Inferior parietal cortex (tissue), 1 donor: ENCODE data around the gene CATSPERD.
A peak's percentile ranks its signal among the peaks of the same experiment; 100 is the strongest.

Experiments
- DNase-seq: peaks from one replicate; pipeline ENCODE4 v3.0.0-alpha.2; 2016; ENCODE audit errors: extremely low spot score

Gene CATSPERD, protein sequence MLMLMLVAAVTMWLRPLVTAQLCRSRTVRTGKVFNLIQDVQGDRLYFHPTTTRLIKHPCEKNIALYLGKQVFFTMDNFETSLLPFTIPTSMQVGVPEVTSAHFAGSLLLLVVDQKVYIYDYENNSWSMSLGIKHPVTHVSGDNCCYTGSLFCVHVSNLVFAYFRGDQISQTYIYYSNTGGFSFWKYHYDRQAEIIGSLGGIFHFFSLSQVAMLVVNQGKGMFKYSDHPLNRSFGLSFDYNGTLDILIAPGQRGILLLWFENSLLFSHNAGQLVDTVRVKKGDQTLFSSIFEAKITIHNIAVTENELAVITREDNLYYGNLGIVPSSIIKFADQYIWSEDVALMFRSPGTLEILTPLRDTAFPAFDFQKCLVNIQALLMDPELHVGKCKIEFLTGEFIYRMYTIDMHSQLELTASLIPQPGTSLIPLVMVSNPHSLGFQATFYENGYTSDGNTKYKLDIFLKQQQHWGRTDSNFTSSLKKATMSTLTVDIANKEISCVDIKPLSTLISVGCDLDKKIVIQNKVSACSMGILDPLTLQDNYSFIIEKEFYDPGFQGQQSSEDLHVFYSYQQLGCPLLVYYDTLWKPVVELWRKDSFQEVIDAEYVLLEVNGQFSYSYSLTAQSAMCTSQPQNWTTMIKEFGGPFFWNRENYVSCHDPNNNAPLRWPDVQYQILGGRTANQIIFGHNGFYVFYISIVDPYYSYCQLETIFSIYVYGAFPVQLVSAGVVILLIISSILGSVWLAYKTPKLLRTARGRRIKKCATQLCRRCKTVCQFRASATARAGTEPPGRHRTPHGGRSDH

DNA sequence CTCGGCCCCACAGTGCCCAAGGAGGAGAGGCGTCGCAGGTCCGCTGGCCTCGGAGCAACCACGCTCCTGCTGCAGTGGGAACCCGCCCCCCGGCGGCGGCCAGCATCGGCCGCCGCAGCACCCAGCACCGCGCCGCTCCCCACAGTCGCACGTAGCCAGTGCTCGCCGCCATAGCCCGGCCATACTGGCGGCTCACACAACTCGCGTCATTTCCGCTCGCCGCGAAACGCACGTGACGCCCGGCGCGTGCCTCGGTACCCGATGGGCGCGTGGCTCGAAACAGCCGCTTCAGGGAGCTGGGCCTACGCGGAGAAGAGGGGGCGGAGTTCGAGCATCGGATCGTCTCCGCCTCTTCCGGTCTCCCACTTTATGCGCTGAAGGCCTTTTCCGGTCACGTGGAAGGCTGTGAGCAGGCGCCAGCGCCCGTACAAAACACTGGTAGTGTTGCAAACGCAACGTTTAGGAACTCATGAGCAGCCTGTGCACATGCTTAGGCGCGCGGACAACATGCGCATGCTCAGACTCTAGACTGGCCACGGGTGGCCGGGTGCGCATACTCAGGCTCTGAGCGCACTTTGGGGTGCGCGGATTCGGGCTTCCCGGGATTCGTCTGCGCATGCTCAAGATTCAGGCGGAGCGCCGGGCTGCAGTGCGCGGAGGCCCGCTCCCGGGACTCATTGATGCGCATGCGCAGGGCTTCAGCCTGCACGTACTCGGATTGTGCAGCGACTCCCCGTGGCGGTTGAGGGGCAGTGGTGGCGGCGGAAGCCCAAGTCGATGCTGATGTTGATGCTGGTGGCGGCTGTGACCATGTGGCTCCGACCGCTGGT lies at the start of gene CATSPERD, which contains the start of gene LONP1:
Gene CATSPERD (plus strand): TSS at position 677 of the 830 bp plus-strand sequence. CDS start 101 bp downstream, at position 778.
Gene LONP1 (minus strand): TSS at position 186 of the 830 bp plus-strand sequence. CDS start 14 bp downstream, at position 172.
- DNase-seq: peak; percentile 99

DNA sequence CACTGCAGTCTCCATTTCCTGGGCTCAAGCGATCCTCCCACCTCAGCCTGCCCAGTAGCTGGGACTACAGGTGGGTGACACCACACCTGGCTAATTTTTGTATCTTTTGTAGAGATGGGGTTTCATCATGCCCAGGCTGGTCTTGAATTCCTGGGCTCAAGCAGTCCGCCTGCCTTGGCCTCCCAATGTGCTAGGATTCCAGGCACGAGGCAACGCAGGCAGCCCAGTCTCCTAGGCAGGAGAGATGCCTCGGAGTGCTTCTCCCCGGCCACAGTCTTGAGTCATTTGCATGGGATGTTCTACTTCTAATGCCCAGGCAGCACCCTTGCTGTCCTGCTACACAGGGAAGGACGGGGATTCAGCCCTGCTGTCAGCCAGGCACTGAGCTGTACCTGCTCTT lies 48.8 kb upstream of the CATSPERD start:
- no peak for DNase-seq

GRCh38 chr19:5672708-5673459 lies 47.6 kb upstream of the CATSPERD start:
- no peak for DNase-seq

DNA sequence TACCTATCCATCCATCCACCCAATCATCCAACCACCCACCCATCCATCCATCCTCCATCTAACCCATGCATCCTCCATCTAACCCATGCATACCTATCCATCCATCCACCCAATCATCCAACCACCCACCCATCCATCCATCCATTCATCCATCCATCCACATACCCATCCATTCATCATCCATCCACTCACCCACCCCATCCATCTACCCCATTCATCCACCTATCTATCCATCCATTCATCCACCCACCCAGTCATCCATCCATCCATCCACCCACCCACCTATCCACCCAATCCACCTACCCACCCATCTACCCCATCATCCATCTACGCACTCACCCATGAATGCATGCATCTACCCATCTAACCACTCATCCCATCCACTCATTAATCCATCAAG lies 46.7 kb upstream of the CATSPERD start:
- DNase-seq: no peak

DNA sequence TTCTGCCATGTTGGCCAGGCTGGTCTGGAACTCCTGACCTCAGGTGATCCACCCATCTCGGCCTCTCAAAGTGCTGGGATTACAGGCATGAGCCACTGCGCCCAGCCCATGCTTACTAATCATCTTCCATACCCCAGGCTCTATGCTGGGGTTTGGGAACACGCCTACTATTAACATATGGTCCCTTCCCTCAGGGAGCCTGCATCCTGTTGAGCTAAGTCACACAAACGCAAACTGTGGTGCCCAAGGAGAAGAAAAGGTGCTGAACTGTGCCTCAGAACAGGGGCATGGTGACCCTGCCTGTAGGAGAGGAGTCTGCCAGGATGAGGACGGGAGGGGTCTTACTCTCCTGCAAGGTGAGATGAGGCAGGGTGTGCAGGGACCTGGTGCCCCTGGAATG lies 45.7 kb upstream of the CATSPERD start:
- no peak for DNase-seq

- DNase-seq: no peak
Measured at GRCh38 chr19:5676105-5676771, 44.2 kb upstream of the CATSPERD start.

DNA sequence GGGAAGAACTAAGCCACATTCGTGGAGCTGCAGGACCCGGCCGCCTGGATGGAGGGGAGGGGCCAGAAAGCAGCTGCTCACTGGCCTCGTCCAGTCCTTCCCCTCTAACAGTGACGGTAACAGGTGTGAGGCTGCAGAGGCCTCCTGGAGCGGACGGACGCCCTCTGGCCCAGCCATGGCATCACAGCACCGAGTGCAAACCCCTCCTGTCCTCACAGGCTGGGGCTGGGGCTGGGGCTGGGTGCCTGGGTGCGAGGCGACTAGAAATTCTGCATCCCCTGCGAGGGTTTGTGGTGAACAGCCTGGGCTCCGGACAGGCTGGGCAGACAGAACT lies 43.7 kb upstream of the CATSPERD start:
- no peak for DNase-seq

DNA sequence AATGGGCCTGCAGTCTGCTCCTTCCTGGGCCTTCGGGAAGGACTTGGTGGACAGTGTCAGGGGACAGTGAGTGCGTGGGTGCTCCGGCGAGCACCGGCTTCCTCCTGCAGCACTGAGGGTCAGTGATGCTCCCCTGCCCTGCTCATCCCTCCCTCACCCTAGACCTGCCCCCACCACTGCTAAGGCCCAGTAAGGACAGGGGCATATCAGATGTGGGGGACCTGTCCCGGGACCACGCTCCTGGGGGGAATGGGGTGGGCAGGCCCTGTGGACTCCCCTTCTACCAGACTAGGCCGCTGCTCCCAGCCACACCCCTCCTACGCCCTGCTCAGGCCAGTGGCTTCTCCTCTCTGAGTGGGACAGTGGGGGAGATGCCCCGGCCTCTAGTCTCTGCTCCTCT lies 43.3 kb upstream of the CATSPERD start:
- DNase-seq: no peak

DNA sequence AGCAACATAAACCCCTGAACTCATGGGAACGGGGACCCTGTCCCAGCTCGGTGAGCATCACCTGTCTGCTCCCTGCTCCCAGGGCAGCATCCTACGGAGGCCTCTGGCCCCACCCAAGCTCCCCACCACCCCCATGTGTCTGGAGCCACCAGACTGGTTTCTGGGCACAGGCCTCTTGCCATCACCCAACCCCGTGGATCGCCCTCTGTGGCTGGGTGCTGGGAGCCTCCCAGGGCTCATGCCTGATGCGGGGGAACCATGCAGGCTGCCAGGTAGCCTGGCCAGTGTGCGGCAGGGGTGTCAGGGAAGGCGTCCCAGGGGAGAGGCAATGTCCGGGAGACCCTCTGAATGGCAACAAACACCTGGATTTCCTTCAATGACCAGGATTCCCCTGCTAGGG lies 42.9 kb upstream of the CATSPERD start:
- no peak for DNase-seq

DNA sequence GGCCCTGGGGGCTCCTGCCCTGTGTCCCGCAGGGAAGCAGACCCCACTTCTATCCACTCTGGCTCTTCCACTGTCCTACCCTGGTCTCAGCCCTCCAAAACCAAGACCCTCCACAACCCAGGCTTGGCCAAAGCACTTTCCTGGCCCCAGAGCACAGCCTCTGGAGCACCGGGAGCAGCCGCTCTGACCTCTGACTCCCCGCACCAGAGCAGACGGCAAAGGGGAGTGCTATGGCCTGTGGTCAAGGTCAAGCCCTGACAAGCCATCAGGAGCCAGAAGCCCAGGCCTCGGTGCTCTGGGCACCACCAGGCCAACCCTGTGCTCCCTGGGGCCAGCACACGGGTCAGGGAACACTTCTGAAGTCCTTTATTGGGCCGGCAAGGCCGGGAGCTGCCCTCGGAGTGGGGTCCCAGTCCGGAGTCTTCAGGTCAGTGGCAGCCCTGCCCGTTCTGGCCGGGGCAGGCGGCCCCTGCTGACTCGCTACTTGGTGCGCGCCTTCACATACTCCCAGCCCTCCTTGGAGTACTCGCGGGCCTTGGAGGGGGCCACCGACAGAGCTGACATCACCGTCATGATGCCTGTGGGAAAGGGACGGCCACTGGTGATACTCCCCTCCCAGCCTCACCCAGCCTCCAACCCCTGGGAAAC lies 42.2 kb upstream of the CATSPERD start:
- no peak for DNase-seq

- no peak for DNase-seq
Measured at GRCh38 chr19:5679289-5680083, 41.0 kb upstream of the CATSPERD start.

- no peak for DNase-seq
Measured at GRCh38 chr19:5680084-5680436, 40.4 kb upstream of the CATSPERD start.

DNA sequence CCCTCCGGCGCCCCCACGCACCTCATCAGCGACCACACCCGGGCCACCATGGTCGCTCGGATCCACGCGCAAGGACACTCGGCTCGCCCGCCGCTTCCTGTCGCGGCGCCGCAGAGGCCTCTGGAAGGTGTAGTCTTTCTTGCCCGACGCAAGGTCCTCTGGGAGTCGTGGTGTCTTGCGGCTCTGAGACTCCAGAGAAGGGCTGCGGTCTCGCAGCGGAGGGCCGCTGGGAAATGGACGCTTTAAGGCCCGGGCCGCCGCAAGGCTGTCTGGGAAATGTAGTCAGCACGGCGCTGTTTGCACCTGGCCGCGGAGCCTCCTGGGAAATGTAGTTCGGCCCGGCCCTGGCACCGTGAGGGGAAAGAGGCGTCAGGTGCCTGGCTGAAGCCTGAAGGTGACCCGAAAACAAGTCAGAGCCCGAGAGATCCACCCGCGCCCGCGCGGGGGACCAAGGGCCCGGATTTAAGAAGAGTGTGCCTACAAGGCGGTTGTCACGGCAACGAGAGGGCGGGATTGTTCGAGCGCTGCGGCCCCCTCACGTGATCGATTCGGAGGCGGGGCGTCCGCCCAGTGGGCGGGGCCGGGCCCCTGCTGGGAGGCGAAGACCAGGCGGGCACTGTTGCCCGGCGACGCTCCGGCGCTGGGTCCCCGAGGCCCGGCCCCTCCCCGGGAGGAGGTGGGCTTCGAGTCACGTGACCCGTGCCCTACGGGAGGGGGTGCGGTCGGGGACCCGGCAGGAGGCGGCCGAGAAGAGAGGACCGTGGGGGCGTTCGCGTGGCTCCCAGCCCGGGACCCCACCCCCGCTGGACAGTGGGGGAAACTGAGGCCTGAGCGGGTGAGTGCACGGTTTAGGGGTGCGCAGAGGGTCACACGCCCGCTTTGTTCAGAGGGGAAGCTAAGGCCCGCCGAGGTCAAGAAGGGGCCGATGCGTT lies 39.7 kb upstream of the CATSPERD start, which contains the start of the genes HSD11B1L and MICOS13:
Gene HSD11B1L (plus strand): TSS at position 591 of the 932 bp plus-strand sequence. CDS start 3,806 bp downstream, outside the sequence.
Gene MICOS13 (minus strand): TSS at position 80 of the 932 bp plus-strand sequence. CDS start 30 bp downstream, at position 50.
- peak; percentile 98 for DNase-seq

- no peak for DNase-seq
Measured at GRCh38 chr19:5681391-5682106, 38.9 kb upstream of the CATSPERD start.

DNA sequence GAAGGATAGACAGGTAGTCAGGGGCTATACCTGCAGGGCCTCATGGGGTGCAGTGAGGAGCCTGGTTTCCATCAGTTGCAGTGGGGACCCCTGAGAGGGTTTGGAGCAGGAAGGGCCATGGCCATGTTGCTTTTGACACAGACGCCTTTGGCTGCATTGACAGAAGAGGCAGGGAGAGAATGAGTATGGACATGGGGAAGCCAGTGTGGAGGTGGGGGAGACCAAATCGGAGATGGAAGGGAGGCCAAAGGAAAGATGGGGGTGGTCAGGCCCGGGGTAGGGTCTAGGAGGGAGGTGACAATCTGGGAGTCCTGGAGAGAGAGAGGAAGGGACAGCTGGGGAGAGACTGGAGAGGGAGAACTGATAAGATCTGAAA lies 38.3 kb upstream of the CATSPERD start:
- no peak for DNase-seq

GRCh38 chr19:5683177-5683886 lies 37.1 kb upstream of the CATSPERD start:
- no peak for DNase-seq
